HepG2 (cell line): ENCODE measurements around the gene TBC1D22A. TPM values are rescaled to one million over a fixed set of nuclear protein-coding genes. Genes with fewer than 3 reads are reported as not detected.

ENCODE experiments used
- NFIC ChIP-seq: IDR thresholded peaks from 2 replicates; pipeline ENCODE4 v1.6.1; 2012; ENCODE audit warnings: mild to moderate bottlenecking, low read length, inconsistent platforms
- NR2C2 ChIP-seq: sonication (generic); formaldehyde crosslinking; IDR thresholded peaks from 2 replicates; pipeline ENCODE4 v1.4.0; 2020; ENCODE audit warnings: missing genetic modification reagents, mild to moderate bottlenecking, moderate library complexity, borderline replicate concordance
- SALL2 ChIP-seq: sonication (generic); formaldehyde crosslinking; IDR thresholded peaks from 2 replicates; pipeline ENCODE4 v1.8.1; 2023; ENCODE audit warnings: mild to moderate bottlenecking, missing genetic modification reagents, inconsistent platforms
- SIN3B ChIP-seq: fragments of 150-350 bp; IDR thresholded peaks from 2 replicates; pipeline ENCODE4 v1.6.1; 2014; ENCODE audit warnings: low read length
- SMC3 ChIP-seq: IDR thresholded peaks from 2 replicates; pipeline ENCODE4 v1.6.1; 2011; ENCODE audit warnings: low read length, improper control_type of control experiment
- SNRNP70 ChIP-seq: fragments of 200-400 bp; formaldehyde crosslinking; IDR thresholded peaks from 2 replicates; pipeline ENCODE4 v1.6.1; 2017; ENCODE audit warnings: mild to moderate bottlenecking, low read depth, low read length, moderate library complexity
- SP1 ChIP-seq, 2 experiments: fragments of 450-650 bp in 1 of 2; sonication (generic) in 1 of 2; formaldehyde crosslinking in 1 of 2; IDR thresholded peaks; 2 replicates each; pipeline versions ENCODE4 v1.4.0 to v1.6.1; 2016 to 2020; ENCODE audit warnings: missing genetic modification reagents in 1 of 2
- SP5 ChIP-seq: IDR thresholded peaks from 2 replicates; pipeline ENCODE4 v1.6.1; 2016; ENCODE audit warnings: low read depth, borderline replicate concordance
- TBP ChIP-seq: sonication (generic); formaldehyde crosslinking; IDR thresholded peaks from 2 replicates; pipeline ENCODE4 v1.5.0; 2020; ENCODE audit warnings: missing genetic modification reagents
- TOE1 ChIP-seq: sonication (generic); formaldehyde crosslinking; IDR thresholded peaks from 2 replicates; pipeline ENCODE4 v1.4.0; 2020; ENCODE audit warnings: mild to moderate bottlenecking, missing genetic modification reagents
- U2AF1 ChIP-seq: fragments of 200-400 bp; formaldehyde crosslinking; optimal IDR thresholded peaks from 2 replicates; pipeline ENCODE3; 2017; ENCODE audit warnings: mild to moderate bottlenecking, low read depth, low read length
- YY1 ChIP-seq: IDR thresholded peaks from 2 replicates; pipeline ENCODE4 v1.6.1; 2011; ENCODE audit warnings: low read length, low read depth, moderate library complexity, mild to moderate bottlenecking; ENCODE audit not compliant: insufficient read depth, insufficient replicate concordance
- ZKSCAN8 ChIP-seq: IDR thresholded peaks from 2 replicates; pipeline ENCODE4 v1.6.1; 2016; ENCODE audit warnings: borderline replicate concordance, missing genetic modification reagents, missing compliant biosample characterization
- ZMYM3 ChIP-seq: sonication (generic); formaldehyde crosslinking; IDR thresholded peaks from 2 replicates; pipeline ENCODE4 v1.5.1; 2020; ENCODE audit warnings: mild to moderate bottlenecking, missing genetic modification reagents
- ZNF160 ChIP-seq: sonication (generic); formaldehyde crosslinking; IDR thresholded peaks from 2 replicates; pipeline ENCODE4 v1.8.0; 2022; ENCODE audit warnings: mild to moderate bottlenecking, inconsistent platforms, missing genetic modification reagents
- ZNF230 ChIP-seq: sonication (generic); formaldehyde crosslinking; IDR thresholded peaks from 2 replicates; pipeline ENCODE4 v1.4.0; 2020; ENCODE audit warnings: mild to moderate bottlenecking, missing genetic modification reagents
- ZNF24 ChIP-seq: fragments of 450-650 bp; IDR thresholded peaks from 2 replicates; pipeline ENCODE4 v1.6.1; 2017; ENCODE audit warnings: antibody characterized with exemption, mild to moderate bottlenecking
- ZNF292 ChIP-seq: sonication (generic); formaldehyde crosslinking; IDR thresholded peaks from 2 replicates; pipeline ENCODE4 v1.8.1; 2022; ENCODE audit warnings: mild to moderate bottlenecking, low read depth, missing genetic modification reagents, borderline replicate concordance
- ZNF432 ChIP-seq: sonication (generic); formaldehyde crosslinking; IDR thresholded peaks from 2 replicates; pipeline ENCODE4 v1.5.0; 2020; ENCODE audit warnings: missing genetic modification reagents, mild to moderate bottlenecking, borderline replicate concordance
- ZNF468 ChIP-seq: sonication (generic); formaldehyde crosslinking; IDR thresholded peaks from 2 replicates; pipeline ENCODE4 v1.8.0; 2022; ENCODE audit warnings: mild to moderate bottlenecking, moderate library complexity, missing genetic modification reagents
- ZNF644 ChIP-seq: IDR thresholded peaks from 2 replicates; pipeline ENCODE4 v1.6.1; 2016; ENCODE audit warnings: low read depth
- ZNF652 ChIP-seq: IDR thresholded peaks from 2 replicates; pipeline ENCODE4 v1.6.1; 2016; ENCODE audit warnings: low read depth, borderline replicate concordance
- ZNF709 ChIP-seq: sonication (generic); formaldehyde crosslinking; IDR thresholded peaks from 2 replicates; pipeline ENCODE4 v1.5.0; 2020; ENCODE audit warnings: mild to moderate bottlenecking, missing genetic modification reagents
- polyA plus RNA-seq, 8 experiments: library from polyadenylated mRNA; depleted of rRNA in 3 of 8; stranded (reverse) in 7 of 8; unstranded in 1 of 8; fragments of >200 nt; fragmentation: Illumina TruSeq in 4 of 8; extraction: Trizol in 4 of 8; gene quantifications; 2 replicates each; pipeline versions ENCODE4 v1.2.1 to v1.2.3, GENCODE V29; 2011 to 2016; ENCODE audit warnings: low read depth in 4 of 8, missing spikeins in 1 of 8, mixed read lengths in 1 of 8; ENCODE audit not compliant: insufficient read depth in 1 of 8
- total RNA-seq, 5 experiments: library from RNA; depleted of rRNA; stranded (reverse); fragments of >200 nt; fragmentation: Illumina TruSeq; extraction: Trizol; gene quantifications; 2 replicates each; pipeline ENCODE4 v1.2.3, GENCODE V29; 2016; ENCODE audit warnings: low read depth in 1 of 5
- TF ChIP-seq, protein P1 (sequence below): sonication (generic); formaldehyde crosslinking; IDR thresholded peaks from 2 replicates; pipeline ENCODE4 v1.4.0; 2020; ENCODE audit warnings: missing genetic modification reagents, borderline replicate concordance
- TF ChIP-seq, protein P2 (sequence below): sonication (generic); formaldehyde crosslinking; IDR thresholded peaks from 2 replicates; pipeline ENCODE4 v1.4.0; 2020; ENCODE audit warnings: missing genetic modification reagents
- TF ChIP-seq, protein P3 (sequence below): sonication (generic); formaldehyde crosslinking; IDR thresholded peaks from 2 replicates; pipeline ENCODE4 v1.9.0; 2021; ENCODE audit warnings: missing genetic modification reagents, borderline replicate concordance
- TF ChIP-seq, protein P4 (sequence below): sonication (generic); formaldehyde crosslinking; IDR thresholded peaks from 2 replicates; pipeline ENCODE4 v1.8.0; 2022; ENCODE audit warnings: missing genetic modification reagents, low read depth, mild to moderate bottlenecking, borderline replicate concordance

Gene TBC1D22A
- total and polyA plus RNA-seq, 2 of the 13 experiments (the other 11 are each of a cell fraction or from before 2014, with no cell fraction given) = 17.3 to 18.0 TPM

DNA sequence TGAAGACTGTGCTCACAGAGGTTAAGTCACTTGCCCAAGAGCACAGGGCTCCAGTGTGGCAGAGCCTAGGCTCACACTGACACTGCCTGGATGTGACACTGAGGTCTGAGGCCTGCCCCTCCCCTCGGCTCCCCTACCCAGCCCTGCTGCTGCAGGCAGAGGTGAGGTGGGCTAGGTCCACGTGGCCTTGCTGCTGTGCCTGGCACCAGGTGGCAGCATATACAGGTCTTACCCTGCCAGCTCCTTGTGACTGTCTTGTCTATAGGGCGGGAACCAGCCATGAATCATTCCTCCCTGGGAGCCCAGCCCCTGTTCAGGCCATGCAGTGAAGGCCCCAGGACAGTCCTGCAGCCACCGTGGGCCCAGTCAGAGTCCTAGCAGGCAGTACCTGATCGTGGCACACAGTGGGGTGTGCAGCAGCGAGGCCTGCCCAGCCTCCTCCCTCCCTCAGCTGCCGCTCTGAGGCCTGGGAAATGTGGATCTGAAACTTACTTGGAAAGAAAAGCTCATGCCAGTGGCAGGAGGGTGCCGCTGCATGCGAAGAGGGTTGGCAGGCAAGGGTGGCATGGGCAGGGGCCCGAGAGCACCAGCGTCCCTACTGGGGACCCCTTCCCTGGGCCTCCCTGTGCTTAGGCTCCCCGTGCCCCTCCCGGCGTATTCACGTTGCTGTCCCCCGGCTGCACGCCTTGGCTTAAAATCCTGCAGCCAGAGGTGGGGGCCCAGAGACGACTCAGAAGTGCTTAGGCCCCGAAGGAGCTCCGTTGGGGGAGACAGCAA, 23.2 kb upstream of the TBC1D22A start (continued):
- TF ChIP-seq, protein P1, sequence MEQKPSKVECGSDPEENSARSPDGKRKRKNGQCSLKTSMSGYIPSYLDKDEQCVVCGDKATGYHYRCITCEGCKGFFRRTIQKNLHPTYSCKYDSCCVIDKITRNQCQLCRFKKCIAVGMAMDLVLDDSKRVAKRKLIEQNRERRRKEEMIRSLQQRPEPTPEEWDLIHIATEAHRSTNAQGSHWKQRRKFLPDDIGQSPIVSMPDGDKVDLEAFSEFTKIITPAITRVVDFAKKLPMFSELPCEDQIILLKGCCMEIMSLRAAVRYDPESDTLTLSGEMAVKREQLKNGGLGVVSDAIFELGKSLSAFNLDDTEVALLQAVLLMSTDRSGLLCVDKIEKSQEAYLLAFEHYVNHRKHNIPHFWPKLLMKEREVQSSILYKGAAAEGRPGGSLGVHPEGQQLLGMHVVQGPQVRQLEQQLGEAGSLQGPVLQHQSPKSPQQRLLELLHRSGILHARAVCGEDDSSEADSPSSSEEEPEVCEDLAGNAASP (CRISPR knock-in tag) = no peak
- no peak; the same call in 1 of the 2 replicates for TF ChIP-seq ZNF709
- TF ChIP-seq TBP (CRISPR knock-in tag) = no peak
- no peak for TF ChIP-seq U2AF1
- TF ChIP-seq, protein P2, sequence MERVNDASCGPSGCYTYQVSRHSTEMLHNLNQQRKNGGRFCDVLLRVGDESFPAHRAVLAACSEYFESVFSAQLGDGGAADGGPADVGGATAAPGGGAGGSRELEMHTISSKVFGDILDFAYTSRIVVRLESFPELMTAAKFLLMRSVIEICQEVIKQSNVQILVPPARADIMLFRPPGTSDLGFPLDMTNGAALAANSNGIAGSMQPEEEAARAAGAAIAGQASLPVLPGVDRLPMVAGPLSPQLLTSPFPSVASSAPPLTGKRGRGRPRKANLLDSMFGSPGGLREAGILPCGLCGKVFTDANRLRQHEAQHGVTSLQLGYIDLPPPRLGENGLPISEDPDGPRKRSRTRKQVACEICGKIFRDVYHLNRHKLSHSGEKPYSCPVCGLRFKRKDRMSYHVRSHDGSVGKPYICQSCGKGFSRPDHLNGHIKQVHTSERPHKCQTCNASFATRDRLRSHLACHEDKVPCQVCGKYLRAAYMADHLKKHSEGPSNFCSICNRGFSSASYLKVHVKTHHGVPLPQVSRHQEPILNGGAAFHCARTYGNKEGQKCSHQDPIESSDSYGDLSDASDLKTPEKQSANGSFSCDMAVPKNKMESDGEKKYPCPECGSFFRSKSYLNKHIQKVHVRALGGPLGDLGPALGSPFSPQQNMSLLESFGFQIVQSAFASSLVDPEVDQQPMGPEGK (CRISPR knock-in tag) = no peak; the same call in 1 of the 2 replicates
- no peak for TF ChIP-seq NFIC
- TF ChIP-seq ZNF292 (CRISPR knock-in tag) = no peak; the same call in 1 of the 2 replicates
- no peak for TF ChIP-seq ZNF160 (CRISPR knock-in tag)
- no peak for TF ChIP-seq ZNF468
- 0 out of 2 replicates have a peak, but pooled peaks have one; percentile 21 for TF ChIP-seq SP5
- no peak for TF ChIP-seq ZKSCAN8 (CRISPR knock-in tag)
- TF ChIP-seq SIN3B = no peak
- TF ChIP-seq NR2C2 (CRISPR knock-in tag) = no peak
- TF ChIP-seq ZNF24 = no peak
- TF ChIP-seq, protein P3, sequence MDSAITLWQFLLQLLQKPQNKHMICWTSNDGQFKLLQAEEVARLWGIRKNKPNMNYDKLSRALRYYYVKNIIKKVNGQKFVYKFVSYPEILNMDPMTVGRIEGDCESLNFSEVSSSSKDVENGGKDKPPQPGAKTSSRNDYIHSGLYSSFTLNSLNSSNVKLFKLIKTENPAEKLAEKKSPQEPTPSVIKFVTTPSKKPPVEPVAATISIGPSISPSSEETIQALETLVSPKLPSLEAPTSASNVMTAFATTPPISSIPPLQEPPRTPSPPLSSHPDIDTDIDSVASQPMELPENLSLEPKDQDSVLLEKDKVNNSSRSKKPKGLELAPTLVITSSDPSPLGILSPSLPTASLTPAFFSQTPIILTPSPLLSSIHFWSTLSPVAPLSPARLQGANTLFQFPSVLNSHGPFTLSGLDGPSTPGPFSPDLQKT (CRISPR knock-in tag) = no peak
- TF ChIP-seq ZNF230 (CRISPR knock-in tag) = no peak
- TF ChIP-seq SMC3 = 0 out of 2 replicates have a peak, but pooled peaks have one; percentile 15
- no peak for TF ChIP-seq SP1 (IDR thresholded peaks at IDR 0.05)
- TF ChIP-seq SP1 (CRISPR knock-in tag; IDR thresholded peaks at IDR 0.05) = no peak
- no peak for TF ChIP-seq ZMYM3 (CRISPR knock-in tag)
- TF ChIP-seq ZNF652 = no peak
- TF ChIP-seq SNRNP70 = no peak
- TF ChIP-seq, protein P4, sequence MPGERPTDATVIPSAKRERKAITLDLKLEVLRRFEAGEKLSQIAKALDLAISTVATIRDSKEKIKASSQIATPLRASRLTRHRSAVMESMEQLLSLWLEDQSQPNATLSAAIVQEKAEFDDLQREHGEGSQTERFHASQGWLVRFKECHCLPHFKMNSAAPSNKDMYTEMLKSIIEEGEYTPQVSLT (CRISPR knock-in tag) = no peak
- TF ChIP-seq TOE1 (CRISPR knock-in tag) = no peak
- TF ChIP-seq ZNF644 (CRISPR knock-in tag) = no peak
- TF ChIP-seq SALL2 = no peak
- no peak for TF ChIP-seq ZNF432 (CRISPR knock-in tag)
- peak; percentile 17 for TF ChIP-seq YY1
